ENCODE results near the gene MCC. TPM values are rescaled to one million over a fixed set of nuclear protein-coding genes. Genes with fewer than 3 reads are reported as not detected.

Gene MCC
- total and polyA plus RNA-seq, 2 donors (not counting 1 experiment from before 2014, with no cell fraction given) = 3.2 to 41.3 TPM

DNA sequence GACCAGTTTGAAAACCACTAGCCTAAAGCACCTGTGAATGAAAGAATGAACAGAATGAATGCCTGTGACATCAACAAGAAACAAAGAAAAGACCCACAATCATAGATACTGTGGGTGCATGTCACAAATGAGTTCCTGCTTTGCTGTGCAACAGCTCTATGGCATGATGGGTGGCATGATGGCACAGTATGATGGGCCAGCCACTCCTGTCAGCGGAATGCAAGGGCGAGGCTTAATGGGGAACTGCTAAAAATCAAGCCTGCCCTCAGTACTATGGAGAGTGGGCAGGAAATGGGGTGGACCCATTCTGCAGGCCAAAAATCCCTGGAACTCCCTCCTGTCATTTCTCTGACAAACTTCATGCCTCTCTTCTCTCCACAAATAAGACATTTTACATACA is 422.6 kb downstream of the MCC start:
- Histone ChIP-seq H3K36me3 (ENCODE audit: control insufficient read depth, insufficient read depth, low read length) (no peaks in the 10 kb centered on the region), H3K9me3 (ENCODE audit: control insufficient read depth, insufficient read depth, low read depth, low read length) (no peaks in the 10 kb centered on the region), H3K4me2 (ENCODE audit: extremely low read depth, insufficient read depth, low read length) (no peak overlapping the region), H3K9ac (ENCODE audit: insufficient read depth, low read length) (no peak overlapping the region), H3K27ac (ENCODE audit: insufficient read depth, low read length) (no peak overlapping the region), H3K27me3 (ENCODE audit: control insufficient read depth, insufficient read depth, low read length) (no peaks in the 10 kb centered on the region), H3K4me1 (ENCODE audit: control insufficient read depth, extremely low read depth, insufficient read depth, low read length) (peaks cover 10% of the 10 kb centered on the region), H3K4me3 (replicated peaks in 1 of 4; ENCODE audit: control extremely low read depth in 1 of 4, insufficient read depth in 1 of 4, low read depth in 3 of 4, low read length in 4 of 4) (no peak overlapping the region), H4K20me1 (ENCODE audit: control insufficient read depth, extremely low read depth, insufficient read depth, low read length) (no peaks in the 10 kb centered on the region), H2AFZ (ENCODE audit: low read length) (no peak overlapping the region), H3K79me2 (ENCODE audit: control insufficient read depth, insufficient read depth, low read length) (no peaks in the 10 kb centered on the region)
- no peak for TF ChIP-seq EZH2 (IDR thresholded peaks at IDR 0.05; ENCODE audit: low read length, missing control alignments)
- no peak for DNase-seq (ENCODE audit: low read depth in 2 of 2)

DNA sequence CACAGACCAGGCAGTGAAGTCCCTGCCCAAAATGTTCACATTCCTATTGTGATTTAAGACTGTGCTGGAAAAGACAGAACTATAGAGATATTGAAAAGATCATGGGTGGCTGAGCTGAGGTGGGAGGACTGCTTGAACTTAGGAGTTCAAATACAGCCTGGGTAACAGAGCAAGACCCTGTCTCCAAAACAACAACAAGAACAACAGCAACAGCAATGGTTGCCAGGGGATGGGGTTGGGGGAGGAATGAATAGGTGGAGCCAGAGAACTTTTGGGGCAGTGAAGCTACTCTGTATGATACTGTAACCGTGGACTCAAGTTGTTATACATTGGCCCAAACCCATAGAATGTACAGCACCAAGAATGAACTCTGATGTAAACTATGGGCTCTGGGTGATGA is 423.4 kb downstream of the MCC start:
- no peak overlapping the region for H3K27ac ChIP-seq (ENCODE audit: insufficient read depth, low read length)
- no peaks in the 10 kb centered on the region for H3K79me2 ChIP-seq (ENCODE audit: control insufficient read depth, insufficient read depth, low read length)
- no peaks in the 10 kb centered on the region for H3K36me3 ChIP-seq (ENCODE audit: control insufficient read depth, insufficient read depth, low read length)
- H4K20me1 ChIP-seq (ENCODE audit: control insufficient read depth, extremely low read depth, insufficient read depth, low read length) = no peaks in the 10 kb centered on the region
- no peak overlapping the region for H3K9ac ChIP-seq (ENCODE audit: insufficient read depth, low read length)
- DNase-seq (ENCODE audit: low read depth in 2 of 2) = no peak
- no peak for TF ChIP-seq EZH2 (IDR thresholded peaks at IDR 0.05; ENCODE audit: low read length, missing control alignments)
- TF ChIP-seq, protein P1, sequence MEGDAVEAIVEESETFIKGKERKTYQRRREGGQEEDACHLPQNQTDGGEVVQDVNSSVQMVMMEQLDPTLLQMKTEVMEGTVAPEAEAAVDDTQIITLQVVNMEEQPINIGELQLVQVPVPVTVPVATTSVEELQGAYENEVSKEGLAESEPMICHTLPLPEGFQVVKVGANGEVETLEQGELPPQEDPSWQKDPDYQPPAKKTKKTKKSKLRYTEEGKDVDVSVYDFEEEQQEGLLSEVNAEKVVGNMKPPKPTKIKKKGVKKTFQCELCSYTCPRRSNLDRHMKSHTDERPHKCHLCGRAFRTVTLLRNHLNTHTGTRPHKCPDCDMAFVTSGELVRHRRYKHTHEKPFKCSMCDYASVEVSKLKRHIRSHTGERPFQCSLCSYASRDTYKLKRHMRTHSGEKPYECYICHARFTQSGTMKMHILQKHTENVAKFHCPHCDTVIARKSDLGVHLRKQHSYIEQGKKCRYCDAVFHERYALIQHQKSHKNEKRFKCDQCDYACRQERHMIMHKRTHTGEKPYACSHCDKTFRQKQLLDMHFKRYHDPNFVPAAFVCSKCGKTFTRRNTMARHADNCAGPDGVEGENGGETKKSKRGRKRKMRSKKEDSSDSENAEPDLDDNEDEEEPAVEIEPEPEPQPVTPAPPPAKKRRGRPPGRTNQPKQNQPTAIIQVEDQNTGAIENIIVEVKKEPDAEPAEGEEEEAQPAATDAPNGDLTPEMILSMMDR (conservative IDR thresholded peaks at IDR 0.05 in 1 of 2, IDR thresholded peaks at IDR 0.05 in 1 of 2; ENCODE audit: low read depth in 1 of 2, low read length in 2 of 2) = no peak
- H3K4me1 ChIP-seq (ENCODE audit: control insufficient read depth, extremely low read depth, insufficient read depth, low read length) = peaks cover 10% of the 10 kb centered on the region
- no peak overlapping the region for H2AFZ ChIP-seq (ENCODE audit: low read length)
- no peak overlapping the region for H3K4me2 ChIP-seq (ENCODE audit: extremely low read depth, insufficient read depth, low read length)
- H3K27me3 ChIP-seq (ENCODE audit: control insufficient read depth, insufficient read depth, low read length) = no peaks in the 10 kb centered on the region
- no peaks in the 10 kb centered on the region for H3K9me3 ChIP-seq (ENCODE audit: control insufficient read depth, insufficient read depth, low read depth, low read length)
- H3K4me3 ChIP-seq (replicated peaks in 1 of 4; ENCODE audit: control extremely low read depth in 1 of 4, insufficient read depth in 1 of 4, low read depth in 3 of 4, low read length in 4 of 4) = no peak overlapping the region

DNA sequence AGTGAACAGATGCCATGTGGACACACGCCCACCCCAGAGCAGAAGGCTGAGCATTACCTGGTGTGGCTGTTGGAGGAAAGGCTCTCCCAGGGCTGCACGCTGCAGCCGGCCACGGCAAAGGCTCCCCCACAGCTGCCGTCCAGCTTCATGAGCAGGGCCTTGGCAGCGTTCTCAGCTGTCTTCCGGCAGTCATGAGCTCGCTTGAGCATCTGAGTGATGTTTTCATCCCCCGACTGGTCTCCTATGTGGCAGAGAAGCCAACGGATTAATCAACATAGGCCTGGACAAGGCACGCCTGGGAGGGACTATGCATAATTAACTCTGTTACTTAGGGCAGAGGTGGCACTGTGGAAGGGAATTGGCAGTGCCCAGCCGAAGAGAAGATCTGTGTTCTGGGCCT is 424.3 kb downstream of the MCC start:
- peaks cover 10% of the 10 kb centered on the region for H3K4me1 ChIP-seq (ENCODE audit: control insufficient read depth, extremely low read depth, insufficient read depth, low read length)
- TF ChIP-seq, protein P1 (conservative IDR thresholded peaks at IDR 0.05 in 1 of 2, IDR thresholded peaks at IDR 0.05 in 1 of 2; ENCODE audit: low read depth in 1 of 2, low read length in 2 of 2) = no peak
- no peak for TF ChIP-seq EZH2 (IDR thresholded peaks at IDR 0.05; ENCODE audit: low read length, missing control alignments)

More for the DNA sequence above, 424.3 kb downstream of the MCC start:
- Histone ChIP-seq H3K9ac (ENCODE audit: insufficient read depth, low read length) (no peak overlapping the region), H3K27me3 (ENCODE audit: control insufficient read depth, insufficient read depth, low read length) (no peaks in the 10 kb centered on the region), H3K9me3 (ENCODE audit: control insufficient read depth, insufficient read depth, low read depth, low read length) (no peaks in the 10 kb centered on the region), H3K36me3 (ENCODE audit: control insufficient read depth, insufficient read depth, low read length) (no peaks in the 10 kb centered on the region), H3K4me2 (ENCODE audit: extremely low read depth, insufficient read depth, low read length) (no peak overlapping the region), H4K20me1 (ENCODE audit: control insufficient read depth, extremely low read depth, insufficient read depth, low read length) (no peaks in the 10 kb centered on the region), H3K4me3 (replicated peaks in 1 of 4; ENCODE audit: control extremely low read depth in 1 of 4, insufficient read depth in 1 of 4, low read depth in 3 of 4, low read length in 4 of 4) (no peak overlapping the region), H2AFZ (ENCODE audit: low read length) (no peak overlapping the region), H3K27ac (ENCODE audit: insufficient read depth, low read length) (no peak overlapping the region), H3K79me2 (ENCODE audit: control insufficient read depth, insufficient read depth, low read length) (no peaks in the 10 kb centered on the region)
- no peak for DNase-seq (ENCODE audit: low read depth in 2 of 2)
